ENCODE measurements around the gene TARP.
"Not testable (repeated sequence)": the region's sequence is repeated elsewhere in the genome, so short reads cannot be mapped to it uniquely, and the experiment has no call there.

Gene TARP

DNA sequence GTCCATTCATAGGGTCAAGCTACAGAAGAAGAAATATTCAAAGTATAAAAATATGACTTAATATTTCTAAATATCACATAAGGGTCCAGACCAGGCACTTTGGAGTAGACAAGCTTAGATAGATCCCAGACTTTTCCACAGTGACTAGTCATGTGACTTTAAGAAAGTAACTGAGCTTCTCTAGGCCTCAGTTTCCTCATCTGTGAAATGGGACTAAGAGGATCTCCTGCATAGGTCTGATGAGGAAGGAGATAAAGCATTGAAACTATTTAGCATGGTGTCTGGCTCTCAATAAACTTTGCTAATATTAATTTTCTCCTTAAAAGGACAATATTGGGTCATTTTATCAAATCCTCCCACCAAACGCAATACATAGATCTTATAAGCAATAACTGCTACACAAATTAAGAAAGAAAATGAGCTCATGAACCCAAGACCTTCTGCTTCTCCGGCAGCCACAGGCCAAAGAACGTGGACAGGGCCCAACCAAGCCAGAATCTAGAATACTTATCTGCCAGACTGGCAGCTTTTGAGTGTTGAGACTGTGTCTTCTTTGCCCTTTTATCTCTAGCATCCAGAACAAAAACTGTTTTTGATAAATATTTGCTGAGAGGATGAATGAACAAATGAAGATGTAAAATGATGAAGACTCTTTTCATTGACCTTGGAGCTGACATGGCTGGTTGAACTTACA lies 1.6 kb upstream of the TARP start:
- DNase-seq (ENCODE audit: low read depth, low spot score): no peak
- Mint-ChIP-seq H3K9me3 (no peaks in the 10 kb centered on the region), H3K27ac (ENCODE audit: unreplicated experiment) (no peak overlapping the region), H3K27me3 (ENCODE audit: low read depth) (no peaks in the 10 kb centered on the region), H3K4me3 (no peak overlapping the region), H3K4me1 (peaks cover 9% of the 10 kb centered on the region), H3K36me3 (ENCODE audit: low read depth) (no peaks in the 10 kb centered on the region)
- TF ChIP-seq CTCF (conservative IDR thresholded peaks at IDR 0.05): no peak

DNA sequence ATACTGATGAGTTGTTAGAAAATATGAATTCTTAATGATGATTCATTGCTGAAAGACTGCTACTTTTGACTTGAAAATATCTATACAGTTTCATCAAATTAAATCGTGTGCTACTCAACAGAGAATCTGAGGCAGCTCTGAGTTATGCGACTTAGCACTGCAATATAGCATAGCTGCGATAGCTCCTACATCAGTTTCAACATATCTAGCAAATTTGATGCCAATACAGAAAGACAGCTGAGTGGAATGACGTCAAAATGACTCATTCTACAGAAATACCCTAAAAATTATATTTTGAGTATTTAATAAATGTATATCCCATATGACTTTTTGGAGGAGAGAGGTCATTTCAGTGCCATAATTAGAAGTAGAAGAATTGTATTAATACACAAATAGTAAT lies 1.1 kb upstream of the TARP start:
- Mint-ChIP-seq H3K4me3 (no peak overlapping the region), H3K27me3 (ENCODE audit: low read depth) (no peaks in the 10 kb centered on the region), H3K9me3 (no peaks in the 10 kb centered on the region), H3K27ac (ENCODE audit: unreplicated experiment) (no peak overlapping the region), H3K36me3 (ENCODE audit: low read depth) (no peaks in the 10 kb centered on the region), H3K4me1 (peaks cover 9% of the 10 kb centered on the region)
- TF ChIP-seq CTCF (conservative IDR thresholded peaks at IDR 0.05): no peak
- no peak for DNase-seq (ENCODE audit: low read depth, low spot score)

- not testable (repeated sequence) for H3K4me1 Mint-ChIP-seq; H3K27me3 Mint-ChIP-seq (ENCODE audit: low read depth); H3K9me3 Mint-ChIP-seq; H3K27ac Mint-ChIP-seq (ENCODE audit: unreplicated experiment); H3K4me3 Mint-ChIP-seq; DNase-seq (ENCODE audit: low read depth, low spot score); H3K36me3 Mint-ChIP-seq (ENCODE audit: low read depth)
Observed at GRCh38 chr7:38270405-38270804, 3.0 kb downstream of the TARP start.

GRCh38 chr7:38269704-38270346 lies 3.6 kb downstream of the TARP start:
- H3K27ac Mint-ChIP-seq (ENCODE audit: unreplicated experiment); DNase-seq (ENCODE audit: low read depth, low spot score); H3K4me1 Mint-ChIP-seq; H3K36me3 Mint-ChIP-seq (ENCODE audit: low read depth); H3K4me3 Mint-ChIP-seq; H3K27me3 Mint-ChIP-seq (ENCODE audit: low read depth); H3K9me3 Mint-ChIP-seq: not testable (repeated sequence)

DNA sequence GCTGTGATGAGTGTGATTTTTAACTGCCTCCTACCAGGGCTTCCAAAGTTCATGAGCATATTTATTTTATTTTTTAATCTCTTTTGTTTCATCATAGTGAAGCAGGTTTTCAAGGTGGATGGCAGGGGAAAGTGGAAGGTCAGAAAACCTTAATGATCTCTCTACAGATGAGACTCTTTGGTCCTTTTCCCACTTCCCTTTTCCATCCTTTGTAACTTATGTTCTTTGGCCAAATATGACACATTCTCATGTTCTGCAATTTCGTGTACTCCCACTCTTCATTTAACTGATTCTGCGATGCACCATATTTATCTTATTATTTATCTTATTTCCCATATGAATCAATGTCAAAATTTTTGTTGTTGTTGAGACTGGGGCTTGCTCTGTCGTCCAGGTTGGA lies 7.5 kb downstream of the TARP start:
- H3K9me3 Mint-ChIP-seq; H3K27me3 Mint-ChIP-seq (ENCODE audit: low read depth); H3K27ac Mint-ChIP-seq (ENCODE audit: unreplicated experiment); DNase-seq (ENCODE audit: low read depth, low spot score); H3K36me3 Mint-ChIP-seq (ENCODE audit: low read depth); H3K4me3 Mint-ChIP-seq: not testable (repeated sequence)
- peaks cover 19% of the 10 kb centered on the region for H3K4me1 Mint-ChIP-seq

GRCh38 chr7:38264602-38265001 lies 8.8 kb downstream of the TARP start:
- H3K36me3 Mint-ChIP-seq (ENCODE audit: low read depth); H3K27ac Mint-ChIP-seq (ENCODE audit: unreplicated experiment); H3K9me3 Mint-ChIP-seq; H3K4me3 Mint-ChIP-seq; DNase-seq (ENCODE audit: low read depth, low spot score); H3K27me3 Mint-ChIP-seq (ENCODE audit: low read depth): not testable (repeated sequence)
- H3K4me1 Mint-ChIP-seq: peaks cover 19% of the 10 kb centered on the region

DNA sequence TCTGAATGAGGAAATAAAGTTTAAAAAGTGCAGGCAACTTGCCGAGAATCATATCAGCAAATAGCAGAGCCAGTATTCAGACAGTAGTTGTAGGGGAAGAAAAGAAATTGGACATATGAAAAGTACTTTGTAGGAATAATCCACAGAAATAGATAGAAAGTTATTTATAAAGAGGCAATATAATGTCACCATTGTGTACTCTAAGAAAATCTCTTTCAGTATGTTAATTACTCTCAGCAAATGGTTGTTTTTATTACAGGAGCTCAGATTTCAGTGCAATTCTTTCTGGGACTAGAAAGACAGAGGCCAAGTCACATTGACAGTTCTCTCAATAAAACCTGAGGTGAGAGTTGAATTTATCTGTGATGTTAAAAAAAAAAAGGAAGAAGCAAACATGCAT lies 10.2 kb downstream of the TARP start:
- DNase-seq (ENCODE audit: low read depth, low spot score); H3K4me3 Mint-ChIP-seq; H3K27ac Mint-ChIP-seq (ENCODE audit: unreplicated experiment); H3K36me3 Mint-ChIP-seq (ENCODE audit: low read depth); H3K9me3 Mint-ChIP-seq; H3K27me3 Mint-ChIP-seq (ENCODE audit: low read depth): not testable (repeated sequence)
- H3K4me1 Mint-ChIP-seq: peaks cover 19% of the 10 kb centered on the region

DNA sequence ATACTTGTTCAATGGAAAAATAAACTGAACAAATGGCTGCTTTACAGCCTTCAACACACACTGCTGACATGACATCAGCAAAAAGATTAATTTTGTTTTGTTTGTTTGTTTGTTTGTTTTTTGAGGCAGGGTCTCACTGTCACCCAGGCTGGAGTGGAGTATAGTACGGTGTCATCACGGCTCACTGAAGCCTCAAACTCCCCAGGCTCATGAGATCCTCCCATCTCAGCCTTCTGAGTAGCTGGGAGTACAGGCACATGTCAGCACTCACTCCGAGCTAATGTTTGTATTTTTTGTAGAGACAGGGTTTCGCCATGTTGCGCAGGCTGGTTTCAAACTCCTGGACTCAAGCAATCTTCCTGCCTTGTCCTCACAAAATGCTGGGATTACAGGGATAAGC lies 10.9 kb downstream of the TARP start:
- no peak for TF ChIP-seq CTCF (conservative IDR thresholded peaks at IDR 0.05)
- no peak overlapping the region for H3K27ac Mint-ChIP-seq (ENCODE audit: unreplicated experiment)
- no peaks in the 10 kb centered on the region for H3K36me3 Mint-ChIP-seq (ENCODE audit: low read depth)
- no peak overlapping the region for H3K4me3 Mint-ChIP-seq
- no peaks in the 10 kb centered on the region for H3K27me3 Mint-ChIP-seq (ENCODE audit: low read depth)
- DNase-seq (ENCODE audit: low read depth, low spot score): no peak
- peaks cover 2% of the 10 kb centered on the region for H3K9me3 Mint-ChIP-seq
- H3K4me1 Mint-ChIP-seq: peaks cover 19% of the 10 kb centered on the region

- H3K9me3 Mint-ChIP-seq; H3K4me3 Mint-ChIP-seq; H3K27me3 Mint-ChIP-seq (ENCODE audit: low read depth); H3K36me3 Mint-ChIP-seq (ENCODE audit: low read depth); DNase-seq (ENCODE audit: low read depth, low spot score); H3K27ac Mint-ChIP-seq (ENCODE audit: unreplicated experiment): not testable (repeated sequence)
- H3K4me1 Mint-ChIP-seq: peaks cover 19% of the 10 kb centered on the region
Observed at GRCh38 chr7:38262026-38262425, 11.4 kb downstream of the TARP start.

DNA sequence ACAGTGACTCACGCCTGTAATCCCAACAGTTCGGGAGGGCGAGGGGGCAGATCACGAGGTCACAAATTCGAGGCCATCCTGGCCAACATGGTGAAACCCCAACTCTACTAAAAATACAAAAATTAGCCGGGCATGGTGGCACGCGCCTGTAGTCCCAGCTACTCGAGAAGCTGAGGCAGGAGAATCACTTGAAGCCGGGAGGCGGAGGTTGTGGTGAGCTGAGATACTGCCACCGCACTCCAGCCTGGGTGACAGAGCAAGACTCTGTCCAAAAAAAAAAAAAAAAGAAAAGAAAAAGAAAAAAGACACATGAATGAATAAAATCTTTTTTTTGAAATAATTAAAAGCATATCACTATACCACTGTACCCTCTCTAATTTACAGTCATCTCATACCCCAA lies 11.8 kb downstream of the TARP start:
- not testable (repeated sequence) for H3K36me3 Mint-ChIP-seq (ENCODE audit: low read depth); H3K27ac Mint-ChIP-seq (ENCODE audit: unreplicated experiment); H3K4me3 Mint-ChIP-seq; DNase-seq (ENCODE audit: low read depth, low spot score); H3K27me3 Mint-ChIP-seq (ENCODE audit: low read depth); H3K9me3 Mint-ChIP-seq
- H3K4me1 Mint-ChIP-seq: peaks cover 19% of the 10 kb centered on the region

DNA sequence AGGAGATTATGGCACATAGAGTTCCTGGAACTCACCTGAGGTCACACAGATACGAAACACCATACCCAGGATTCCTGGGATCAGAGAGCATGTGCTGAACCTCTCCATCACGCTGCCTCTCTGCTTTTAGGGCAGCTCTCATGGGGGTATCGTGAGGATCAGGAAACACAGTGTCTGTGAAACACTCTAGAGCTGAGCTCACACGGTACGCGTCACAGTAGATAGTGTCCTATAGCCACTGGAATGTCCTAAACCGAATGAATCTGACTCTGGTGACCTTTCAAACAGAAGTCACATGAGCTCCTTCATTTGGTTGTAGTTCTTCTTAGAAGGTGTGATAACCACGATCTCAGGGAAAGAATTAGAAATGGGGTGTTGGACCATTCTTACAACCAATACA lies 14.3 kb downstream of the TARP start:
- H3K9me3 Mint-ChIP-seq; H3K27ac Mint-ChIP-seq (ENCODE audit: unreplicated experiment); H3K36me3 Mint-ChIP-seq (ENCODE audit: low read depth); H3K4me3 Mint-ChIP-seq; DNase-seq (ENCODE audit: low read depth, low spot score); H3K27me3 Mint-ChIP-seq (ENCODE audit: low read depth): not testable (repeated sequence)
- peaks cover 19% of the 10 kb centered on the region for H3K4me1 Mint-ChIP-seq

Data from neural crest cell (in vitro differentiated cells).